Thymus (tissue), 11 donors: ENCODE measurements around the gene PGGHG. TPM values are rescaled to one million over a fixed set of nuclear protein-coding genes. Genes with fewer than 3 reads are reported as not detected.

Experiments used
- DNase-seq, 9 donors: peaks; one replicate each; pipeline ENCODE4 v3.0.0-alpha.2; 2013; ENCODE audit warnings: low spot score in 9 of 9, low read depth in 6 of 9, missing footprints in 1 of 9
- H3K27ac ChIP-seq, 2 donors: one replicate each; pipeline ENCODE4 v1.5.1; 2013; ENCODE audit warnings: control low read depth in 1 of 2, low read depth in 1 of 2, low read length in 1 of 2, mild to moderate bottlenecking in 1 of 2, moderate library complexity in 1 of 2
- H3K27me3 ChIP-seq, 2 donors: one replicate each; pipeline ENCODE4 v1.5.1; 2013; ENCODE audit warnings: low read length in 1 of 2; ENCODE audit not compliant: control insufficient read depth in 2 of 2, insufficient read depth in 1 of 2
- H3K36me3 ChIP-seq, 2 donors: one replicate each; pipeline ENCODE4 v1.5.1; 2013; ENCODE audit warnings: low read length in 1 of 2, mild to moderate bottlenecking in 1 of 2, moderate library complexity in 1 of 2; ENCODE audit not compliant: control insufficient read depth in 2 of 2, insufficient read depth in 2 of 2
- H3K4me1 ChIP-seq, 2 donors: one replicate each; pipeline ENCODE4 v1.5.1; 2013; ENCODE audit warnings: low read length in 2 of 2; ENCODE audit not compliant: control insufficient read depth in 2 of 2, insufficient read depth in 2 of 2
- H3K4me3 ChIP-seq, 2 donors: one replicate each; pipeline ENCODE4 v1.5.1; 2013; ENCODE audit warnings: low read length in 2 of 2, control low read depth in 1 of 2, mild to moderate bottlenecking in 1 of 2
- H3K9me3 ChIP-seq, 2 donors: one replicate each; pipeline ENCODE4 v1.5.1; 2013; ENCODE audit warnings: low read length in 1 of 2, mild to moderate bottlenecking in 1 of 2; ENCODE audit not compliant: control insufficient read depth in 2 of 2, insufficient read depth in 1 of 2
- WGBS: extraction: QIAGEN DNeasy Blood & Tissue Kit; methylation state at CpG from one replicate; pipeline ENCODE4 v1.1.7; 2013; 5-methylcytosine and 5-hydroxymethylcytosine counted together
- polyA plus RNA-seq: library from polyadenylated mRNA; stranded (reverse); fragments of 200-250 nt; gene quantifications from one replicate; pipeline ENCODE4 v1.2.3, GENCODE V29; 2013
- total RNA-seq: library from RNA; stranded (reverse); fragments of 120-200 nt; gene quantifications from one replicate; pipeline ENCODE4 v1.2.4, GENCODE V29; 2013
- donor health status: healthy.

PGGHG gene
- total and polyA plus RNA-seq, 2 donors: 73.7 to 900 TPM

DNA sequence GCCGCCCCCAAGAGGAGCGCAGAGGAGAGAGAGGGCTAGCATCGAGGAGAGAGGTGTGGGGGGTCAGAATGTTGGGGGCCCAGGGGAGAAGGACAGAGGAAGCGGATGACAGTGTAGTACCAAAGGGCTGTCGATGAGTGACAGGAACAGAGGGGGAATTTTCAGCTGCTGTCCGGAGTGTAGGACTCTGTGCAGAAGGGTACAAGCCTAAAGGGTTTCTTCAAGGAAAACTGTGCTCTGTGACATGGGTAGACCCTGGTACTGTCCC is 16.1 kb upstream of the PGGHG start:
- Histone ChIP-seq H3K9me3 (no peaks in the 10 kb centered on the region), H3K4me3 (no peak overlapping the region), H3K4me1 (peaks cover 7 to 31% of the 10 kb centered on the region in 2 donors), H3K36me3 (peaks cover 0 to 2% of the 10 kb centered on the region in 2 donors), H3K27ac (no peak overlapping the region), H3K27me3 (peaks cover 0 to 13% of the 10 kb centered on the region in 2 donors)
- WGBS: 90% methylated on average over 6 of the region's 6 CpGs
- no peak for DNase-seq

- peaks cover under 1 to 9% of the 10 kb centered on the region in 2 donors for H3K9me3 ChIP-seq
- H3K4me3 ChIP-seq: no peak overlapping the region
- H3K4me1 ChIP-seq: peaks cover 0 to 31% of the 10 kb centered on the region in 2 donors
- peaks cover 30 to 46% of the 10 kb centered on the region in 2 donors for H3K27me3 ChIP-seq
- no peak overlapping the region for H3K27ac ChIP-seq
- H3K36me3 ChIP-seq: no peaks in the 10 kb centered on the region
- no peak for DNase-seq
These were observed 12.7 kb upstream of the PGGHG start for GRCh38 chr11:276219-276618.

GRCh38 chr11:278001-278951 is 10.7 kb upstream of the PGGHG start, which contains the start of gene NLRP6:
TSS of gene NLRP6 (plus strand) at chr11:278407. CDS start at chr11:278570, 163 bp downstream.
- peaks cover 0 to 40% of the 10 kb centered on the region in 2 donors for H3K4me1 ChIP-seq
- 93% methylated on average over 21 of the region's 21 CpGs for WGBS
- peak within 1 kb of the TSS in 1 of 2 donors; percentile 18 for H3K27ac ChIP-seq
- peaks cover 48 to 62% of the 10 kb centered on the region in 2 donors for H3K27me3 ChIP-seq
- DNase-seq: no peak
- peaks cover 1 to 9% of the 10 kb centered on the region in 2 donors for H3K9me3 ChIP-seq
- no peaks in the 10 kb centered on the region for H3K36me3 ChIP-seq
- H3K4me3 ChIP-seq: peak within 1 kb of the TSS in 1 of 2 donors; percentile 41

DNA sequence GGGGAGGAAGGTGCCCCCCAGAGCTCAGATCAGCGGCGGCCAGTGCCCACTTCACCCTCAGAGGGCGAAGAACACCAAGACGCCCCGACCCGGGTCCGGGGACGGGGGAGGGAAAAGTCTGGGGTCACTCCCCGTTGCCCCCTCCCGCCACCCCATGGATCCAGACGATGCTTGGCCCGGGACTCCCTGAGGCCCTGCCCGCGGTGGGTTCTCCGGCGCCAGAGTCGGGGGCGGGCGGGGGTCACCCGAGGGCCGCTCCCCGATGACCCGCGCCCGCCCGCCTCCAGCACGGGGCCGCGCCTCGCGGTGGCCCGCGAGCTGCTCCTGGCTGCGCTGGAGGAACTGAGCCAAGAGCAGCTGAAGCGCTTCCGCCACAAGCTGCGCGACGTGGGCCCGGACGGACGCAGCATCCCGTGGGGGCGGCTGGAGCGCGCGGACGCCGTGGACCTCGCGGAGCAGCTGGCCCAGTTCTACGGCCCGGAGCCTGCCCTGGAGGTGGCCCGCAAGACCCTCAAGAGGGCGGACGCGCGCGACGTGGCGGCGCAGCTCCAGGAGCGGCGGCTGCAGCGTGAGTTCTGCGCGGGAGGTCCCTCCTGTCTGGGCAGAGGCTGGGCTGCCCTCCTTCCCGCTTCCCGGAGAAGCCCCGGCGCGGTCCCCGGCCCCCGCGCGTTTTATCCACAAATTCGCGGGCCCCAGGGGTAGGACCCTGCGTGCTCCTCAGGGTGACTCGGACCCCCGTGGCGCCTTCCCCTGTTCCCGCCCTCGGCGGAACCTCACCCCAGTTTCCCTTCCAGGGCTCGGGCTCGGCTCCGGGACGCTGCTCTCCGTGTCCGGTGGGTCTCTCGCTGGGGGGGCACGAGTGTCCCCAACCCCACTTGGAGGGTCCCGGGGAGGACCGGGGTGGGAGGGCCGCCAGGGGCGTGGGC is 9.6 kb upstream of the PGGHG start:
- Histone ChIP-seq H3K9me3 (peaks cover 1 to 9% of the 10 kb centered on the region in 2 donors), H3K36me3 (no peaks in the 10 kb centered on the region), H3K4me3 (peak overlapping the region; percentile 24 to 41), H3K27ac (peak overlapping the region in 1 of 2 donors; percentile 36), H3K27me3 (peaks cover 54 to 70% of the 10 kb centered on the region in 2 donors), H3K4me1 (peaks cover 0 to 40% of the 10 kb centered on the region in 2 donors)
- WGBS: 20% methylated on average over 97 of the region's 97 CpGs
- DNase-seq: peak in 1 of 9 donors; percentile 34

- H3K9me3 ChIP-seq: peaks cover 1 to 9% of the 10 kb centered on the region in 2 donors
- H3K27ac ChIP-seq: peak overlapping the region in 1 of 2 donors; percentile 52
- peak overlapping the region; percentile 24 to 41 for H3K4me3 ChIP-seq
- peaks cover 0 to 40% of the 10 kb centered on the region in 2 donors for H3K4me1 ChIP-seq
- H3K27me3 ChIP-seq: peaks cover 56 to 71% of the 10 kb centered on the region in 2 donors
- WGBS: 4% methylated on average over 85 of the region's 85 CpGs
- no peaks in the 10 kb centered on the region for H3K36me3 ChIP-seq
- DNase-seq: peak in 2 of 9 donors; percentile 45 to 67
These were observed 8.8 kb upstream of the PGGHG start for GRCh38 chr11:279966-280705.

- Histone ChIP-seq H3K4me1 (peaks cover 0 to 40% of the 10 kb centered on the region in 2 donors), H3K9me3 (peaks cover 1 to 9% of the 10 kb centered on the region in 2 donors), H3K4me3 (peak overlapping the region; percentile 20 to 41), H3K36me3 (no peaks in the 10 kb centered on the region), H3K27me3 (peaks cover 57 to 71% of the 10 kb centered on the region in 2 donors), H3K27ac (peak overlapping the region; percentile 32 to 60)
- WGBS: 11% methylated on average over 79 of the region's 79 CpGs
- peak in 2 of 9 donors; percentile 38 to 58 for DNase-seq
These were observed 8.0 kb upstream of the PGGHG start for GRCh38 chr11:280706-281485.

GRCh38 chr11:281486-282161 is 7.3 kb upstream of the PGGHG start:
- H3K4me3 ChIP-seq: peak overlapping the region; percentile 8 to 41
- H3K9me3 ChIP-seq: peaks cover 1 to 9% of the 10 kb centered on the region in 2 donors
- peaks cover 0 to 2% of the 10 kb centered on the region in 2 donors for H3K36me3 ChIP-seq
- WGBS: 39% methylated on average over 26 of the region's 26 CpGs
- no peak for DNase-seq
- peaks cover 0 to 43% of the 10 kb centered on the region in 2 donors for H3K4me1 ChIP-seq
- peak overlapping the region; percentile 12 to 17 for H3K27ac ChIP-seq
- peaks cover 60 to 71% of the 10 kb centered on the region in 2 donors for H3K27me3 ChIP-seq
